Liver (tissue), 9 donors: ENCODE results near the gene GPR141. TPM values are rescaled to one million over a fixed set of nuclear protein-coding genes. Genes with fewer than 3 reads are reported as not detected.

ENCODE experiments used
- DNase-seq: peaks from one replicate; pipeline ENCODE4 v3.0.0-alpha.2; 2017; ENCODE audit warnings: low spot score
- H3K27ac ChIP-seq, 2 donors: one replicate each; pipeline ENCODE4 v1.7.0; 2013; ENCODE audit warnings: inconsistent platforms in 2 of 2, low read length in 2 of 2, control low read depth in 1 of 2, low read depth in 1 of 2, mild to moderate bottlenecking in 1 of 2
- H3K27me3 ChIP-seq, 4 donors: one replicate each; pipeline versions ENCODE4 v1.6.1 to v1.7.0; 2013; ENCODE audit warnings: low read length in 3 of 4, inconsistent platforms in 1 of 4, mild to moderate bottlenecking in 1 of 4, moderate library complexity in 1 of 4; ENCODE audit not compliant: control insufficient read depth in 4 of 4, insufficient read depth in 4 of 4
- H3K36me3 ChIP-seq, 4 donors: one replicate each; pipeline versions ENCODE4 v1.6.1 to v1.7.0; 2013; ENCODE audit warnings: low read length in 3 of 4, mild to moderate bottlenecking in 3 of 4, low read depth in 1 of 4, moderate library complexity in 1 of 4; ENCODE audit not compliant: control insufficient read depth in 4 of 4, insufficient read depth in 3 of 4
- H3K4me1 ChIP-seq, 4 donors: one replicate each; pipeline versions ENCODE4 v1.6.1 to v1.7.0; 2013; ENCODE audit warnings: low read length in 3 of 4, mild to moderate bottlenecking in 3 of 4, moderate library complexity in 1 of 4; ENCODE audit not compliant: control insufficient read depth in 4 of 4, insufficient read depth in 4 of 4
- H3K4me3 ChIP-seq, 3 donors: one replicate each; pipeline versions ENCODE4 v1.6.1 to v1.7.0; 2013; ENCODE audit warnings: low read length in 3 of 3, control low read depth in 1 of 3, low read depth in 1 of 3, mild to moderate bottlenecking in 1 of 3
- H3K9ac ChIP-seq, 2 donors: one replicate each; pipeline ENCODE4 v1.7.0; 2013; ENCODE audit warnings: low read length in 2 of 2, mild to moderate bottlenecking in 2 of 2, moderate library complexity in 2 of 2, control low read depth in 1 of 2, low read depth in 1 of 2
- H3K9me3 ChIP-seq, 4 donors: one replicate each; pipeline versions ENCODE4 v1.6.1 to v1.7.0; 2013; ENCODE audit warnings: low read length in 3 of 4; ENCODE audit not compliant: control insufficient read depth in 4 of 4
- EGR1 ChIP-seq, 2 donors: IDR thresholded peaks; 2 replicates each; pipeline ENCODE4 v1.6.1; 2016 to 2018; ENCODE audit warnings: antibody characterized with exemption in 2 of 2, low read depth in 2 of 2
- FOXA1 ChIP-seq: IDR thresholded peaks from 2 replicates; pipeline ENCODE4 v1.6.1; 2016; ENCODE audit warnings: antibody characterized with exemption
- FOXA2 ChIP-seq: IDR thresholded peaks from 2 replicates; pipeline ENCODE4 v1.6.1; 2016; ENCODE audit warnings: antibody characterized with exemption
- GABPA ChIP-seq, 2 donors: IDR thresholded peaks in 1 of 2; conservative IDR thresholded peaks in 1 of 2; 2 replicates each; pipeline ENCODE4 v1.6.1; 2016; ENCODE audit warnings: antibody characterized with exemption in 2 of 2, mild to moderate bottlenecking in 1 of 2, moderate library complexity in 1 of 2
- HNF4A ChIP-seq, 2 donors: conservative IDR thresholded peaks; 2 replicates each; pipeline ENCODE4 v1.6.1; 2016; ENCODE audit warnings: antibody characterized with exemption in 2 of 2, mild to moderate bottlenecking in 2 of 2
- HNF4G ChIP-seq: IDR thresholded peaks from 2 replicates; pipeline ENCODE4 v1.6.1; 2016; ENCODE audit warnings: antibody characterized with exemption
- JUND ChIP-seq, 2 donors: IDR thresholded peaks; 2 replicates each; pipeline ENCODE4 v1.6.1; 2016; ENCODE audit warnings: antibody characterized with exemption in 2 of 2
- NR2F2 ChIP-seq: IDR thresholded peaks from 2 replicates; pipeline ENCODE4 v1.6.1; 2016; ENCODE audit warnings: antibody characterized with exemption
- RAD21 ChIP-seq, 2 donors: IDR thresholded peaks; 2 replicates each; pipeline ENCODE4 v1.6.1; 2016; ENCODE audit warnings: antibody characterized with exemption in 2 of 2, mild to moderate bottlenecking in 2 of 2
- RXRA ChIP-seq, 2 donors: IDR thresholded peaks; 2 replicates each; pipeline ENCODE4 v1.6.1; 2017 to 2018; ENCODE audit warnings: antibody characterized with exemption in 2 of 2, mild to moderate bottlenecking in 1 of 2
- SP1 ChIP-seq: IDR thresholded peaks from 2 replicates; pipeline ENCODE4 v1.6.1; 2018; ENCODE audit warnings: antibody characterized with exemption, mild to moderate bottlenecking
- TAF1 ChIP-seq: conservative IDR thresholded peaks from 2 replicates; pipeline ENCODE4 v1.6.1; 2016; ENCODE audit warnings: antibody characterized with exemption, mild to moderate bottlenecking
- YY1 ChIP-seq: IDR thresholded peaks from 2 replicates; pipeline ENCODE4 v1.6.1; 2016; ENCODE audit warnings: antibody characterized with exemption, mild to moderate bottlenecking
- WGBS: extraction: QIAGEN DNeasy Blood & Tissue Kit; methylation state at CpG from one replicate; pipeline ENCODE4 v1.1.7; 2013; 5-methylcytosine and 5-hydroxymethylcytosine counted together
- polyA plus RNA-seq, 2 donors: library from polyadenylated mRNA; stranded (reverse) in 1 of 2; unstranded in 1 of 2; fragments of 200-250 nt in 1 of 2; fragments of >200 nt in 1 of 2; fragmentation: Nextera tagmentation in 1 of 2; extraction: Ambion mirVana in 1 of 2; gene quantifications; one replicate each; pipeline versions ENCODE4 v1.2.1 to v1.2.3, GENCODE V29; 2013 to 2015
- total RNA-seq, 2 donors: library from RNA; depleted of rRNA; stranded (reverse); fragments of >200 nt; gene quantifications; one replicate each; pipeline ENCODE4 v1.2.3, GENCODE V29; 2014
- TF ChIP-seq, protein P1 (sequence below): IDR thresholded peaks from 2 replicates; pipeline ENCODE4 v1.6.1; 2016; ENCODE audit warnings: antibody characterized with exemption
- TF ChIP-seq, protein P2 (sequence below): fragments of 150-350 bp; IDR thresholded peaks from 2 replicates; pipeline ENCODE4 v1.5.1; 2017; ENCODE audit warnings: improper control_type of control experiment, low read depth, low read length; ENCODE audit not compliant: missing input control
- TF ChIP-seq, protein P3 (sequence below): IDR thresholded peaks from 2 replicates; pipeline ENCODE4 v1.6.1; 2016; ENCODE audit warnings: antibody characterized with exemption
- TF ChIP-seq, protein P4 (sequence below): IDR thresholded peaks from 2 replicates; pipeline ENCODE4 v1.6.1; 2016; ENCODE audit warnings: antibody characterized with exemption
- TF ChIP-seq, protein P5 (sequence below): IDR thresholded peaks from 2 replicates; pipeline ENCODE4 v1.6.1; 2016; ENCODE audit warnings: antibody characterized with exemption, mild to moderate bottlenecking
- donor health status: healthy.
- donor health status: healthy.
- donor health status: healthy.
- donor health status: healthy.
- donor health status: healthy.

The GPR141 gene
- total and polyA plus RNA-seq, 4 donors, result 0.28 to 2.9 (median 1.4) TPM; not detected in 1

DNA sequence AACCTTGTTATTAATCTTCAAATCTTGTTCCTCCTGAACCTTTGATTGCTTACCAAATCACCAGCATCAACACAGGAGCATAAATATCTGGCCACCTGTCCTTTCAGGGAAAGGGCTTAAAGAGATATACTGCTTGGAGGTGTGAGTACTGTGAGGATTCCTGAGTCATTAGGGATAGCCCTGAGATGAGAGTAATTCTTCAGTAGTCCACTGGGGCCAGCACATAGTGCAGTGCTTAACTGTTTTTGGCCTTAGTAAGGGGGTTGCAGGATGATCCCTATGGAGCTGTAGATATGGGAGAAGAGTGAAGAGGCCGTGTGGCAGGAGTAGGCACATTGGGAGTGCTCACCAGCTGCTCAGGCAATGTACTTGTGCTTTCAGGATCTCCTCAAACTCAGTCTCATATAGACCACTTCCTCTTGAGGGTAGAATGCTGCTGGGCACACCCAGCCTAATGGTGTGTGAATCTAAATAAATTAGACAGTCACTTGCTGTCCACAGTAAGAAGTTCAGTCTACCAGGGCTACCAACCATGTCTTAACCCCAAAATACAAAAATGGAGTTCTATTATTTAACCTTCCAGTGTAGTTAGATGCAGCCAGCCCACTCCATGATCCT is 26.5 kb upstream of the GPR141 start (continued):
- TF ChIP-seq, protein P1, sequence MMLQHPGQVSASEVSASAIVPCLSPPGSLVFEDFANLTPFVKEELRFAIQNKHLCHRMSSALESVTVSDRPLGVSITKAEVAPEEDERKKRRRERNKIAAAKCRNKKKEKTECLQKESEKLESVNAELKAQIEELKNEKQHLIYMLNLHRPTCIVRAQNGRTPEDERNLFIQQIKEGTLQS, result no peak
- no peak for TF ChIP-seq EGR1 (IDR thresholded peaks at IDR 0.05; ENCODE audit: low read depth in 2 of 2)
- TF ChIP-seq, protein P2, sequence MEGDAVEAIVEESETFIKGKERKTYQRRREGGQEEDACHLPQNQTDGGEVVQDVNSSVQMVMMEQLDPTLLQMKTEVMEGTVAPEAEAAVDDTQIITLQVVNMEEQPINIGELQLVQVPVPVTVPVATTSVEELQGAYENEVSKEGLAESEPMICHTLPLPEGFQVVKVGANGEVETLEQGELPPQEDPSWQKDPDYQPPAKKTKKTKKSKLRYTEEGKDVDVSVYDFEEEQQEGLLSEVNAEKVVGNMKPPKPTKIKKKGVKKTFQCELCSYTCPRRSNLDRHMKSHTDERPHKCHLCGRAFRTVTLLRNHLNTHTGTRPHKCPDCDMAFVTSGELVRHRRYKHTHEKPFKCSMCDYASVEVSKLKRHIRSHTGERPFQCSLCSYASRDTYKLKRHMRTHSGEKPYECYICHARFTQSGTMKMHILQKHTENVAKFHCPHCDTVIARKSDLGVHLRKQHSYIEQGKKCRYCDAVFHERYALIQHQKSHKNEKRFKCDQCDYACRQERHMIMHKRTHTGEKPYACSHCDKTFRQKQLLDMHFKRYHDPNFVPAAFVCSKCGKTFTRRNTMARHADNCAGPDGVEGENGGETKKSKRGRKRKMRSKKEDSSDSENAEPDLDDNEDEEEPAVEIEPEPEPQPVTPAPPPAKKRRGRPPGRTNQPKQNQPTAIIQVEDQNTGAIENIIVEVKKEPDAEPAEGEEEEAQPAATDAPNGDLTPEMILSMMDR, result no peak
- no peak for TF ChIP-seq HNF4A (conservative IDR thresholded peaks at IDR 0.05)
- no peak for TF ChIP-seq FOXA1
- no peak for TF ChIP-seq HNF4G

DNA sequence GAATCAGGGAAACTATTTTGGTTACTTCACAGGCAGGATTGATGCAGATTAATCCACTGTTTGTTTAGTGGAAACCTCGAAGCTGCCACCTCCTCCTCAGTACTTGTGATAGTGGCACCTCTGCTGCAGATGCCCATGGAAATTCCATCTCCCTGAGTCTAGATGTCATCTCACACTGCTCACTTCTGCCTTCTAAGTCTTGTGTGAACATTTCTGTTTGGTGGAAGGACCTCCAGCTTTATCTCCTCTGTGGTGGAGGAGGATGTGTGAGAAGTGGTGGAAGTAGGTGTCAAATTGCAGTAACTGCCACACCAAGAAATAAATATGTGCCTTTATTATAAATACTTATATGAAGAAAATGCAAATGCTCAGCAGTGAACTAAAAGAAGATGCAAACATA is 25.8 kb upstream of the GPR141 start:
- H3K27ac ChIP-seq, result no peak overlapping the region
- WGBS, result 43% methylated on average over 1 of the region's 1 CpG

DNA sequence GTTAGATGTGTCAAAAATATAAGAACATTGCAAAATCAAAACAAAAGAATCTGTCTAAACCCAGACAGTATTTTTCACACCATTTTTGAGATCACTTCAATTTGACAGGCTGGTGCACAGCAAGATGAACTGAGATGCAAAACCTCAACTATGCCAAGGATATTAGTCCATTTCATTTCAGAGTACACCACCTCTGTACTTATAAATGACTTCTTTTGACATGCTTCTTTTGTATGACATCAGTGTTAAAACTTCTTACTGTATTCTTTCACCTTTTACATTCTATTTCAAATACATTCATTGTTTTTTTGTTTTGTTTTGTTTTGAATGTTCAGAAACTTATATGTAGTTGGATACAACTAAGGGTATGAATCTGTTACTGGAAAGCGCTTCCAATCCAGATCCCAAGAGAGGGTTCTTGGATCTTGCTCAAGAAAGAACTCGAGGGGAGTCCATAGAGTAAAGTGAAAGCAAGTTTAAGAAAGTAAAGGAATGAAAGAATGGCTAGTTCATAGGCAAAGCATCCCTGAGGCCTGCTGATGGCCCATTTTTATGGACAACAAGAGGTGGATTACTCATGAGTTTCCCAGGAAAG is 23.5 kb upstream of the GPR141 start:
- H3K4me3 ChIP-seq, result no peak overlapping the region

More for the DNA sequence above, 25.8 kb upstream of the GPR141 start:
- no peak for TF ChIP-seq EGR1 (IDR thresholded peaks at IDR 0.05; ENCODE audit: low read depth in 2 of 2)
- TF ChIP-seq GABPA (IDR thresholded peaks at IDR 0.05 in 1 of 2, conservative IDR thresholded peaks at IDR 0.05 in 1 of 2), result no peak
- no peak for TF ChIP-seq YY1
- DNase-seq, result no peak
- no peaks in the 10 kb centered on the region for H3K4me1 ChIP-seq
- H3K27me3 ChIP-seq, result peaks cover 0 to 3% (median 1%) of the 10 kb centered on the region in 4 donors
- H3K36me3 ChIP-seq, result no peaks in the 10 kb centered on the region
- no peaks in the 10 kb centered on the region for H3K9me3 ChIP-seq
- no peak overlapping the region for H3K9ac ChIP-seq
- no peak overlapping the region for H3K4me3 ChIP-seq

More for the DNA sequence above, 23.5 kb upstream of the GPR141 start:
- Histone ChIP-seq H3K9ac (no peak overlapping the region), H3K27me3 (peaks cover 0 to 3% (median 1%) of the 10 kb centered on the region in 4 donors), H3K9me3 (no peaks in the 10 kb centered on the region), H3K36me3 (no peaks in the 10 kb centered on the region), H3K27ac (no peak overlapping the region), H3K4me1 (no peaks in the 10 kb centered on the region)
- WGBS, result 69% methylated on average over 2 of the region's 2 CpGs
- no peak for TF ChIP-seq SP1
- TF ChIP-seq, protein P3, sequence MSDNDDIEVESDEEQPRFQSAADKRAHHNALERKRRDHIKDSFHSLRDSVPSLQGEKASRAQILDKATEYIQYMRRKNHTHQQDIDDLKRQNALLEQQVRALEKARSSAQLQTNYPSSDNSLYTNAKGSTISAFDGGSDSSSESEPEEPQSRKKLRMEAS, result no peak
- no peak for TF ChIP-seq FOXA1
- no peak for TF ChIP-seq RAD21 (IDR thresholded peaks at IDR 0.05)
- TF ChIP-seq EGR1 (IDR thresholded peaks at IDR 0.05; ENCODE audit: low read depth in 2 of 2), result no peak
- no peak for TF ChIP-seq RXRA (IDR thresholded peaks at IDR 0.05)
- no peak for TF ChIP-seq JUND (IDR thresholded peaks at IDR 0.05)
- no peak for TF ChIP-seq TAF1
- TF ChIP-seq, protein P2, result no peak
- TF ChIP-seq GABPA (IDR thresholded peaks at IDR 0.05 in 1 of 2, conservative IDR thresholded peaks at IDR 0.05 in 1 of 2), result no peak
- no peak for TF ChIP-seq HNF4A (conservative IDR thresholded peaks at IDR 0.05)
- no peak for TF ChIP-seq HNF4G
- TF ChIP-seq, protein P1, result no peak
- no peak for TF ChIP-seq FOXA2
- TF ChIP-seq, protein P4, sequence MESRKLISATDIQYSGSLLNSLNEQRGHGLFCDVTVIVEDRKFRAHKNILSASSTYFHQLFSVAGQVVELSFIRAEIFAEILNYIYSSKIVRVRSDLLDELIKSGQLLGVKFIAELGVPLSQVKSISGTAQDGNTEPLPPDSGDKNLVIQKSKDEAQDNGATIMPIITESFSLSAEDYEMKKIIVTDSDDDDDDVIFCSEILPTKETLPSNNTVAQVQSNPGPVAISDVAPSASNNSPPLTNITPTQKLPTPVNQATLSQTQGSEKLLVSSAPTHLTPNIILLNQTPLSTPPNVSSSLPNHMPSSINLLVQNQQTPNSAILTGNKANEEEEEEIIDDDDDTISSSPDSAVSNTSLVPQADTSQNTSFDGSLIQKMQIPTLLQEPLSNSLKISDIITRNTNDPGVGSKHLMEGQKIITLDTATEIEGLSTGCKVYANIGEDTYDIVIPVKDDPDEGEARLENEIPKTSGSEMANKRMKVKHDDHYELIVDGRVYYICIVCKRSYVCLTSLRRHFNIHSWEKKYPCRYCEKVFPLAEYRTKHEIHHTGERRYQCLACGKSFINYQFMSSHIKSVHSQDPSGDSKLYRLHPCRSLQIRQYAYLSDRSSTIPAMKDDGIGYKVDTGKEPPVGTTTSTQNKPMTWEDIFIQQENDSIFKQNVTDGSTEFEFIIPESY, result no peak
- TF ChIP-seq YY1, result no peak
- no peak for TF ChIP-seq NR2F2
- TF ChIP-seq, protein P5, sequence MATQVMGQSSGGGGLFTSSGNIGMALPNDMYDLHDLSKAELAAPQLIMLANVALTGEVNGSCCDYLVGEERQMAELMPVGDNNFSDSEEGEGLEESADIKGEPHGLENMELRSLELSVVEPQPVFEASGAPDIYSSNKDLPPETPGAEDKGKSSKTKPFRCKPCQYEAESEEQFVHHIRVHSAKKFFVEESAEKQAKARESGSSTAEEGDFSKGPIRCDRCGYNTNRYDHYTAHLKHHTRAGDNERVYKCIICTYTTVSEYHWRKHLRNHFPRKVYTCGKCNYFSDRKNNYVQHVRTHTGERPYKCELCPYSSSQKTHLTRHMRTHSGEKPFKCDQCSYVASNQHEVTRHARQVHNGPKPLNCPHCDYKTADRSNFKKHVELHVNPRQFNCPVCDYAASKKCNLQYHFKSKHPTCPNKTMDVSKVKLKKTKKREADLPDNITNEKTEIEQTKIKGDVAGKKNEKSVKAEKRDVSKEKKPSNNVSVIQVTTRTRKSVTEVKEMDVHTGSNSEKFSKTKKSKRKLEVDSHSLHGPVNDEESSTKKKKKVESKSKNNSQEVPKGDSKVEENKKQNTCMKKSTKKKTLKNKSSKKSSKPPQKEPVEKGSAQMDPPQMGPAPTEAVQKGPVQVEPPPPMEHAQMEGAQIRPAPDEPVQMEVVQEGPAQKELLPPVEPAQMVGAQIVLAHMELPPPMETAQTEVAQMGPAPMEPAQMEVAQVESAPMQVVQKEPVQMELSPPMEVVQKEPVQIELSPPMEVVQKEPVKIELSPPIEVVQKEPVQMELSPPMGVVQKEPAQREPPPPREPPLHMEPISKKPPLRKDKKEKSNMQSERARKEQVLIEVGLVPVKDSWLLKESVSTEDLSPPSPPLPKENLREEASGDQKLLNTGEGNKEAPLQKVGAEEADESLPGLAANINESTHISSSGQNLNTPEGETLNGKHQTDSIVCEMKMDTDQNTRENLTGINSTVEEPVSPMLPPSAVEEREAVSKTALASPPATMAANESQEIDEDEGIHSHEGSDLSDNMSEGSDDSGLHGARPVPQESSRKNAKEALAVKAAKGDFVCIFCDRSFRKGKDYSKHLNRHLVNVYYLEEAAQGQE, result no peak
- no peak for DNase-seq
